Inflammatory macrophage treated with lipopolysaccharide for 1 hour (primary cell): ENCODE results near the gene OR1L4.

Source experiments
- DNase-seq, 2 donors: peaks; one replicate each; pipeline ENCODE4 v3.0.0-alpha.2; 2020 to 2022

OR1L4 gene, protein sequence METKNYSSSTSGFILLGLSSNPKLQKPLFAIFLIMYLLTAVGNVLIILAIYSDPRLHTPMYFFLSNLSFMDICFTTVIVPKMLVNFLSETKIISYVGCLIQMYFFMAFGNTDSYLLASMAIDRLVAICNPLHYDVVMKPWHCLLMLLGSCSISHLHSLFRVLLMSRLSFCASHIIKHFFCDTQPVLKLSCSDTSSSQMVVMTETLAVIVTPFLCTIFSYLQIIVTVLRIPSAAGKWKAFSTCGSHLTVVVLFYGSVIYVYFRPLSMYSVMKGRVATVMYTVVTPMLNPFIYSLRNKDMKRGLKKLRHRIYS

DNA sequence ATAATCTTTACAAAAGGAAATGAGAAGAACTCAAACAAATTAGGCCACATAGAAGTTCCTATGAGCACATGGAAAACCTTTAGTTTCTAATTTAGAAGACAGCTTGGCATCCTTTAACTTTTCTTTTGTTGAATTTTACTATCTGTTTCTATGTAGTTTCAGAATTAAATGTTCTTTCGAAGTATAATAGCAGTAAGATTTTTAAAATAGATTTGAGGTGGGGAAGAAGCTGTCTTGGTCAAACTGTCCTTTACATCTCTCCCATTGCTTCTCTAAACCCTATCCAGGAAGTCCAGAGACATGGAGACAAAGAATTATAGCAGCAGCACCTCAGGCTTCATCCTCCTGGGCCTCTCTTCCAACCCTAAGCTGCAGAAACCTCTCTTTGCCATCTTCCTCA lies at the start of gene OR1L4:
Gene OR1L4, plus strand, starts transcription at position 301 of the 400 bp plus-strand sequence. Its CDS starts 0 bp downstream, at position 301.
- no peak for DNase-seq

DNA sequence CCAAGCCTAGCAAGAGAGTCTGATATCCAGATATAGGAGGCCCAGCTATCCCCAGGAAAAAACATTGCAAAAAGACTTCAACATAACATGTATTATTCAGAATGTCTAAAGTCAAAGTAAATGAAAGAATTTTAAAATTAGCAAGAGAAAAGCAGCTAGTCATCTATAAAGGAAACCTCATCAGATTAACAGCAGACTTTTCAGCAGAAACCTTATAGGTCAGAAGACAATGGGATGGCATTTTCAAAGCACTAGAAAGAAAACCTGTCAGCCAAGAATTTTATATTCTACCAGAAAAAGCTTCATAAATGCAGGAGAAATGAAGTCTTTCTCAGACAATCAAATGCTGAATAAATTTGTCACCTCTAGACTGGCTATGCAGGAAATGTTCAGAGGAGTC lies 38.9 kb upstream of the OR1L4 start:
- no peak for DNase-seq

DNA sequence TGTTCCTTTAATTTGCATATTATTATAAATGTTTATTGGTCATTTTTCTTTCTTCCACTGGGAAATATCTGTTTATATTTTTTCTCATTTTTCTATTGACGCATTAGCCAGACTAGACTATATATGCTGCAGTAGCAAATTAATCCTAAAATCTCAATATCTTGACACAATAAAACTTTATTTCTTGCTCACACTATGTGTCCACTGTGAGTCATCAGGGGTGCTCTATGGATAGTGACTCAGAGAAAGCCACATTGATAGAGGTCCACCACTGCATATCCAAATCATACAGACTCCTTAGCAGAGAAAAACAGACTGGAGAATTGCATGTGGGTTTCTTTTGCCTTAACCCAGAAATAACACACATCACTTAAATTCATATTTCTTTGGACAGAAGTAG lies 28.1 kb upstream of the OR1L4 start:
- DNase-seq: no peak

DNA sequence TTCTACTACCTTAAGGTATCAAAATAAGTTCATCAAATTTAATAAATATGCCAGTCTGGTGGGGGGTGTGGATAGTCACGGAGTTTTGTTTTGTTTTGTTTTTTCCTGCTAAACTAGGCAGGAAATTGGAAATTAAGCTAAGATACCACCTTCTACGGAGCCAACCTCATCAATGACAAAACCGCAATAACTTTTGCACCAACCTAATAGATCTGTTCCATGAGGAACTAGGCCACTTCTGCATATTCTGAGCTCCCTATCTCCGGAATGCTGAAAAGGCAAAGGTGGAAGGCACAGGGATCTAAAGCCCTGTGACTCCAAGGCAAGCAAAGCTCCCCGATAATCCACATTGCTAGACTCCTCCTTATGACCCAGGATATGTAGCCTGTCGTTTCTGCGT lies 5.8 kb upstream of the OR1L4 start:
- DNase-seq: no peak

DNA sequence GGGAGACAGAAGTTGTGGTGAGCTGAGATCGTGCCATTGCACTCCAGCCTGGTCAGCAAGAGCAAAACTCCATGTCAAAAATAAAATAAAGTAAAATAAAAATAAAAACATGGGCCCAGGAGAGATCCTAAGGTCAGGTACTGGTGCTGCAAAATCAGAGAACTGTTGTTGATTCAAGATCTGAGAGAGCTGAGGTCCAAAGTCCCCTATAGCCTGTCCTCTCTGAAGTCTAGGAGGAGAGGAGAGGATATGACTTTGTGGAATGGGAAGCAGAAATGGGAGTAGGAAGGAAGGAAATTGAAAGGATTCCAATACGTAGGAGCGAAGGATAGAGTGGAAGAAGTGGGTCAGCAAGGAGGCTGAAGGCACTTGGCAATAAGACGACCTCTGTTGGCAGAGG lies 4.6 kb upstream of the OR1L4 start:
- no peak for DNase-seq

DNA sequence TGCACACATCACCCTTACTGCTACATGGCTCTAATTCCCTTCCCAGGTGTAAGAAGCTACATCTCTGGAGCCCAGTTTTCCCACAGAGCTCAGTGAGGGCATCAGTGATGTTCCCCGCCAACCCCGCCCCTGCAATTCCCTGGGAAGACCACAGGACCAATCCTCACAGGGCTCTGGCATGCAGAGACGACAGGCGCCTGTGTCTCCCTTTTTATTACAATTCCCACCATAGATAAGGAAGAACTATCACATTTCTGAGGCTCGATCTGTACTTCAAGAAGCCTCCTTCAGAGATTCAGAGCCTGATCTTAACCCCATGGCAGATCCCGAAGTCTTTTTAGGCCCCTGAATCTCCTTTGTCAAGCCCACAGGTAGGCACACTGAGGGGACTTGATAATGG lies 18.2 kb downstream of the OR1L4 start, which contains the start of gene OR1L6:
Gene OR1L6, plus strand, starts transcription at position 301 of the 400 bp plus-strand sequence. CDS start 7,545 bp downstream, outside the sequence.
- DNase-seq: no peak

DNA sequence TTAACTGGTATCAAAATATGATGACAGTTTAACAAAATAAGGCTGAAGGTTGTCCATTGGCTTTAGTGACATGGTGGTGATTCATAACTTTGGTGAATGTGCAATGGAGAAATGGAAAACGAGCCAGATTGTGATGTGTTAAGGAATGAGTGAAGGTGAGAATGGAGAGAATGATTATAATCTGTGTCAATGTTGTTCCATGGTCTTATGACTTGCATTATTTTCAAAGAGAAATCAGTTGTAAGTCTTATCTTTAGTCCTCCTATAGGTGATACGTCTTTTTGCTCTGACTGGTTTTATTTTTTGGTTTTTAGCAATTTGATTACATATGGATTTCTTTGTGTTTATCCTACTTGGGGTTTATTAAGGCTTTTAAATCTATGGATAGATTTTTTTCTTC lies 31.0 kb downstream of the OR1L4 start:
- no peak for DNase-seq

DNA sequence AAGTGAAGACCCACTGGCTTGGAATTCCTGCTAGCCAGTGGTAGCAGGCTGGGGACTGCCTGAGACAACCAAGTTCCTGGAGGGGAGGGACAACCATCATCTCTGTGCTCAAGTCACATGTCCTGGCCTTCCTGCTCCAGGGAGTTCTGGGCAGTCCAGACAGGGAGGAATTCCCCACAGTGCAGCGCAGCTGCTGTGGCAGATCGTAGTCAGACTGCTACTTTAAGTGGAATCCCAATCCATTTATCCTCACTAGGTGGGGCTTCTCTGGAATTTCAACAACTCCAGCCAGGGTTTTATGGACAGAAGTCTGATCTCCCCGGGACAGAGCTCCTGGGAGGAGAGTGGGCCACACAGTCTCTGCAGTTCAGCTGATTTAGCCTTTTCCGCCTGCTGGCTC lies 44.0 kb downstream of the OR1L4 start:
- no peak for DNase-seq
